ENCODE data around the gene FIGN. TPM values are rescaled to one million over a fixed set of nuclear protein-coding genes. Genes with fewer than 3 reads are reported as not detected.

FIGN gene
- total RNA-seq, 1 donor from 2014 or later: 0.79 TPM

DNA sequence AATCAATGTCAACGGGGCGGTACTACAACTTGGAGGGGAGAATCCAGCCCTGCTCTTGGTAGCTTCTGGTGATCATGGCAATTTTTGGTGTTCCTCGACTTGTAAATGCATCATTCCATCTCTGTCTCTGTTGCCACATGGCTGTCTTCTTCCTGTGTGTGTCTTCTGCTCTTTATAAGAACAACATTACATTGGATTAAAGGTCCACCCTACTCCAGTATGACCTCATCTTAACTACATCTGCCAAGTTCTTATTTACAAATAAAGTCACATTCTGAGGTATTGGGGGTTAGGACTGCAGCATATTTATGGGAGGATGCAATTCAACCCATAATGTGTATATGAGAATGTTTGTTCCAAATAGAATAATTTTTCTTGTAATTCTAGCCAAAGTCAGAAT lies 28.8 kb upstream of the FIGN start:
- Histone ChIP-seq H3K36me3 (ENCODE audit: control insufficient read depth, insufficient read depth, low read length) (no peaks in the 10 kb centered on the region), H3K27me3 (ENCODE audit: control insufficient read depth, insufficient read depth, low read length) (no peaks in the 10 kb centered on the region), H3K4me3 (ENCODE audit: low read depth, low read length) (no peak overlapping the region)
- TF ChIP-seq, protein P1, sequence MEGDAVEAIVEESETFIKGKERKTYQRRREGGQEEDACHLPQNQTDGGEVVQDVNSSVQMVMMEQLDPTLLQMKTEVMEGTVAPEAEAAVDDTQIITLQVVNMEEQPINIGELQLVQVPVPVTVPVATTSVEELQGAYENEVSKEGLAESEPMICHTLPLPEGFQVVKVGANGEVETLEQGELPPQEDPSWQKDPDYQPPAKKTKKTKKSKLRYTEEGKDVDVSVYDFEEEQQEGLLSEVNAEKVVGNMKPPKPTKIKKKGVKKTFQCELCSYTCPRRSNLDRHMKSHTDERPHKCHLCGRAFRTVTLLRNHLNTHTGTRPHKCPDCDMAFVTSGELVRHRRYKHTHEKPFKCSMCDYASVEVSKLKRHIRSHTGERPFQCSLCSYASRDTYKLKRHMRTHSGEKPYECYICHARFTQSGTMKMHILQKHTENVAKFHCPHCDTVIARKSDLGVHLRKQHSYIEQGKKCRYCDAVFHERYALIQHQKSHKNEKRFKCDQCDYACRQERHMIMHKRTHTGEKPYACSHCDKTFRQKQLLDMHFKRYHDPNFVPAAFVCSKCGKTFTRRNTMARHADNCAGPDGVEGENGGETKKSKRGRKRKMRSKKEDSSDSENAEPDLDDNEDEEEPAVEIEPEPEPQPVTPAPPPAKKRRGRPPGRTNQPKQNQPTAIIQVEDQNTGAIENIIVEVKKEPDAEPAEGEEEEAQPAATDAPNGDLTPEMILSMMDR (IDR thresholded peaks at IDR 0.05; ENCODE audit: insufficient read depth, low read length, severe bottlenecking): no peak
- DNase-seq (ENCODE audit: low read depth) (no peak), FAIRE-seq (no peak)

DNA sequence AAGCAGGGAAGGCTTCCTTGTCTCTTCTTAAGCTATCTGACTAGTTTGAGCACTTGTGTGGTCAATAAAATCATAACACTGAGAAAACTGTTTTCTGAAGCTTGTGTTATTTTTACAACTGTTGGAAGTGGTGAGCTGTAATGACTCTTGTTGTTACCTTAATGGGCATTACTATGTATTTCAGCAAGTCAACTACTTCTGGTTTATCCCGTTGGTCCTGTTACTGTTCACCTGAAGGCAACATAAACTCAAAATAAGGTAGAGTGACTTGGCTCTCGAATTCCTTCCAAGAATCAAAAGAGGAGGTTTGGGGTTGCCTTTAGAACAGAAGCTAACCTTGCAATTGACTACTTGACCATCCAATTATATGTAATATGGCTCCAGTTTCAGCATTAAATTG lies 23.2 kb upstream of the FIGN start:
- DNase-seq (ENCODE audit: low read depth) (no peak), FAIRE-seq (no peak)
- TF ChIP-seq, protein P1 (IDR thresholded peaks at IDR 0.05; ENCODE audit: insufficient read depth, low read length, severe bottlenecking): no peak
- H3K27me3 ChIP-seq (ENCODE audit: control insufficient read depth, insufficient read depth, low read length): no peaks in the 10 kb centered on the region
- H3K4me3 ChIP-seq (ENCODE audit: low read depth, low read length): no peak overlapping the region
- no peaks in the 10 kb centered on the region for H3K36me3 ChIP-seq (ENCODE audit: control insufficient read depth, insufficient read depth, low read length)

DNA sequence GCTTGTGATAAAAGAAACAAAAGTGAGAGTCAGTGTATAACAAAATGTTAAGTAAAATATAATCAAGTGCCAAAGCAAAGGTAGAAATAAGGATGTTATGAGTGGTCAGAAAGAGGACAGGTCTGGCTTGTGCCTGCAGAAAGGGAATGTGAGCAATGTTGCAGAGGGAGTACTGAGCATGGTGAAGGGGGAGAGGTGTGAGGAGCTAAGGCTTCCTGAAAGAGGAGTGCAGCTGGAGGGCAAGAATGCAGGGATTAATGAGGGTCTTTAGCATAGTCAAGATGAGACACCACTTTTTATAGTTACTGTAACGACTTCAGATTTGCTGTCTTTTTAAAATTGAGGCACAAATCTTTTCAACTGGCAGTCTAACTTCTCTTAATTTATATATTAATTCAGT lies 22.0 kb upstream of the FIGN start:
- DNase-seq (ENCODE audit: low read depth): no peak

DNA sequence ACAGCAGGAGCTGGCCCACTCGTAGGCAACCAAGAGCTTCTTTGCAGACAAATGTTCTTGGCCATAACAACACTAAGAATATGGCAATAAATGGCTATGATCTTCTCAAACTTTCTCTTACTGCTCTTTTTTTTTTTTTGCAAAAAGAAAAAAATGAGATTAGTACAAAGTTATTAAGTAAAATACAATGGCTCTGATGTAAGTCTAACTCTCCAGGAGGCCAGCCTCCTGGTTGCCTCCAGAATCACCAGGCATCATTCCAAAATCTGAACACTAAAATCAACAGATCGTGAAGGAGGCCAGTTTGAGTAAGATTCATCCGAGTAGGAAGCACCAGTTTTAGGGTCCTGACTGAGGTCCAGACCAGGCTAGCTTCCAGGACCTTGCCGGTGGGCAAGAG lies 20.8 kb upstream of the FIGN start:
- Histone ChIP-seq H3K27me3 (ENCODE audit: control insufficient read depth, insufficient read depth, low read length) (no peaks in the 10 kb centered on the region), H3K36me3 (ENCODE audit: control insufficient read depth, insufficient read depth, low read length) (no peaks in the 10 kb centered on the region), H3K4me3 (ENCODE audit: low read depth, low read length) (no peak overlapping the region)
- no peak for DNase-seq (ENCODE audit: low read depth)
- FAIRE-seq: no peak
- TF ChIP-seq, protein P1 (IDR thresholded peaks at IDR 0.05; ENCODE audit: insufficient read depth, low read length, severe bottlenecking): no peak

More for the DNA sequence above, 22.0 kb upstream of the FIGN start:
- TF ChIP-seq, protein P1 (IDR thresholded peaks at IDR 0.05; ENCODE audit: insufficient read depth, low read length, severe bottlenecking): no peak
- no peaks in the 10 kb centered on the region for H3K27me3 ChIP-seq (ENCODE audit: control insufficient read depth, insufficient read depth, low read length)
- H3K36me3 ChIP-seq (ENCODE audit: control insufficient read depth, insufficient read depth, low read length): no peaks in the 10 kb centered on the region
- no peak for FAIRE-seq
- no peak overlapping the region for H3K4me3 ChIP-seq (ENCODE audit: low read depth, low read length)

DNA sequence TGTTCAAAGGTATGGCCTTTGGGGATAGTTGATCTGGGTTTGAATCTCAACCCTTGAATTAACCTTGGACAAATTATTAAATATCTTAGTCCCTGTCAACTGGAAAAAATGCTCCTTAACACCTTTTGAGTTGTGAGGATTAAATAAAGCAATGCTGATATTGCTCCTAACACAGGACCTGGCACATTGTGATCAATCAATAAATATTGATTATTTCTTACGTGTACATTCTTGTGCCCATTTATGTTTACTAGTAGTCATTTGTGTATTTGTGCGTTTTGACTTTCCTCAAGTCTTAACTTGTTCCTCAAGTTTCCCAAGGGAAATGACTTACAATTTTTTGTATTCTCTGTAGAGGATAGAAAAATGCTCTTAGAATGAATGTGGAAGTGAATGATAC lies 19.6 kb upstream of the FIGN start:
- Histone ChIP-seq H3K4me3 (ENCODE audit: low read depth, low read length) (no peak overlapping the region), H3K27me3 (ENCODE audit: control insufficient read depth, insufficient read depth, low read length) (no peaks in the 10 kb centered on the region), H3K36me3 (ENCODE audit: control insufficient read depth, insufficient read depth, low read length) (no peaks in the 10 kb centered on the region)
- TF ChIP-seq, protein P1 (IDR thresholded peaks at IDR 0.05; ENCODE audit: insufficient read depth, low read length, severe bottlenecking): no peak
- FAIRE-seq (no peak), DNase-seq (ENCODE audit: low read depth) (peak; percentile 51)

DNA sequence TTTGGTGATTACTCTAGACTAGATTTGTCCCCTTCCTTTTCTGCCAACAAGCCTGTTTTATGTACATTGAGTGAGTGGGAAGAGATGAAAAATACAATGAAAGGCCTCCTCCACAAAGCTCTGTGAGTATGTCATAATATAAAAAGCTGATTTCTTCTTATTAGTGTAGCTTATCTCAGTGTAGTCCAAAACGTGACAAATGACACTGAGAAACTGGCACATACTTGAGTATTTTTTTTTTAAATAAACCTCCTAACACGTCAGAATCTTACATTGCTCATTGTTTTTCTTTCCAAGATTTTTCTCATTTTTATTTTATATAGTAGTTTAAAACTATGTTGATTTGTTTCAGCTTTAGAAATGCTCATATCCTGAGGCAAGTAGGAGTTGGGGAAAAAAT lies 17.9 kb upstream of the FIGN start:
- FAIRE-seq (no peak), DNase-seq (ENCODE audit: low read depth) (no peak)

More for the DNA sequence above, 17.9 kb upstream of the FIGN start:
- Histone ChIP-seq H3K27me3 (ENCODE audit: control insufficient read depth, insufficient read depth, low read length) (no peaks in the 10 kb centered on the region), H3K36me3 (ENCODE audit: control insufficient read depth, insufficient read depth, low read length) (no peaks in the 10 kb centered on the region), H3K4me3 (ENCODE audit: low read depth, low read length) (no peak overlapping the region)
- TF ChIP-seq, protein P1 (IDR thresholded peaks at IDR 0.05; ENCODE audit: insufficient read depth, low read length, severe bottlenecking): no peak

Data from bronchial epithelial cell (primary cell).